Measurements from ENCODE around the gene ACAA2.

ACAA2 gene

GRCh38 chr18:49756135-49756534 lies 57.2 kb downstream of the ACAA2 start:
- H3K36me3 ChIP-seq (ENCODE audit: control insufficient read depth, insufficient read depth, low read length): no peaks in the 10 kb centered on the region
- peaks cover 9% of the 10 kb centered on the region for H3K4me1 ChIP-seq (ENCODE audit: control insufficient read depth, insufficient read depth, low read length)
- H3K9ac ChIP-seq (ENCODE audit: low read length): no peak overlapping the region
- H3K27me3 ChIP-seq (ENCODE audit: control insufficient read depth, insufficient read depth, low read length): peaks cover 2% of the 10 kb centered on the region
- H3K9me3 ChIP-seq (ENCODE audit: control insufficient read depth, low read length): no peaks in the 10 kb centered on the region
- H3K4me3 ChIP-seq (ENCODE audit: low read length): no peak overlapping the region

- Histone ChIP-seq H3K27me3 (ENCODE audit: control insufficient read depth, insufficient read depth, low read length) (peaks cover 2% of the 10 kb centered on the region), H3K36me3 (ENCODE audit: control insufficient read depth, insufficient read depth, low read length) (no peaks in the 10 kb centered on the region), H3K9ac (ENCODE audit: low read length) (no peak overlapping the region)
These were observed 57.8 kb downstream of the ACAA2 start for GRCh38 chr18:49755489-49755888.

GRCh38 chr18:49754866-49755265 lies 58.5 kb downstream of the ACAA2 start:
- H3K4me3 ChIP-seq (ENCODE audit: low read length): no peak overlapping the region

More at GRCh38 chr18:49755489-49755888, 57.8 kb downstream of the ACAA2 start:
- Histone ChIP-seq H3K4me1 (ENCODE audit: control insufficient read depth, insufficient read depth, low read length) (peaks cover 9% of the 10 kb centered on the region), H3K4me3 (ENCODE audit: low read length) (no peak overlapping the region), H3K9me3 (ENCODE audit: control insufficient read depth, low read length) (no peaks in the 10 kb centered on the region)

GRCh38 chr18:49753643-49754042 lies 59.7 kb downstream of the ACAA2 start:
- no peaks in the 10 kb centered on the region for H3K27me3 ChIP-seq (ENCODE audit: control insufficient read depth, insufficient read depth, low read length)

More at GRCh38 chr18:49754866-49755265, 58.5 kb downstream of the ACAA2 start:
- Histone ChIP-seq H3K4me1 (ENCODE audit: control insufficient read depth, insufficient read depth, low read length) (peaks cover 6% of the 10 kb centered on the region), H3K9me3 (ENCODE audit: control insufficient read depth, low read length) (no peaks in the 10 kb centered on the region), H3K36me3 (ENCODE audit: control insufficient read depth, insufficient read depth, low read length) (no peaks in the 10 kb centered on the region), H3K27me3 (ENCODE audit: control insufficient read depth, insufficient read depth, low read length) (no peaks in the 10 kb centered on the region), H3K9ac (ENCODE audit: low read length) (no peak overlapping the region)

GRCh38 chr18:49752095-49752457 lies 61.3 kb downstream of the ACAA2 start:
- H3K9me3 ChIP-seq (ENCODE audit: control insufficient read depth, low read length): no peaks in the 10 kb centered on the region
- no peaks in the 10 kb centered on the region for H3K4me1 ChIP-seq (ENCODE audit: control insufficient read depth, insufficient read depth, low read length)
- no peaks in the 10 kb centered on the region for H3K36me3 ChIP-seq (ENCODE audit: control insufficient read depth, insufficient read depth, low read length)
- no peaks in the 10 kb centered on the region for H3K27me3 ChIP-seq (ENCODE audit: control insufficient read depth, insufficient read depth, low read length)
- H3K4me3 ChIP-seq (ENCODE audit: low read length): no peak overlapping the region
- H3K9ac ChIP-seq (ENCODE audit: low read length): no peak overlapping the region

More at GRCh38 chr18:49753643-49754042, 59.7 kb downstream of the ACAA2 start:
- Histone ChIP-seq H3K9me3 (ENCODE audit: control insufficient read depth, low read length) (no peaks in the 10 kb centered on the region), H3K36me3 (ENCODE audit: control insufficient read depth, insufficient read depth, low read length) (no peaks in the 10 kb centered on the region), H3K4me1 (ENCODE audit: control insufficient read depth, insufficient read depth, low read length) (no peaks in the 10 kb centered on the region), H3K4me3 (ENCODE audit: low read length) (no peak overlapping the region), H3K9ac (ENCODE audit: low read length) (no peak overlapping the region)

GRCh38 chr18:49751427-49752094 lies 61.8 kb downstream of the ACAA2 start:
- Histone ChIP-seq H3K27me3 (ENCODE audit: control insufficient read depth, insufficient read depth, low read length) (no peaks in the 10 kb centered on the region), H3K36me3 (ENCODE audit: control insufficient read depth, insufficient read depth, low read length) (no peaks in the 10 kb centered on the region), H3K9ac (ENCODE audit: low read length) (no peak overlapping the region), H3K9me3 (ENCODE audit: control insufficient read depth, low read length) (no peaks in the 10 kb centered on the region), H3K4me1 (ENCODE audit: control insufficient read depth, insufficient read depth, low read length) (no peaks in the 10 kb centered on the region), H3K4me3 (ENCODE audit: low read length) (no peak overlapping the region)

- Histone ChIP-seq H3K9ac (ENCODE audit: low read length) (no peak overlapping the region), H3K4me1 (ENCODE audit: control insufficient read depth, insufficient read depth, low read length) (no peaks in the 10 kb centered on the region), H3K4me3 (ENCODE audit: low read length) (no peak overlapping the region), H3K9me3 (ENCODE audit: control insufficient read depth, low read length) (no peaks in the 10 kb centered on the region), H3K27me3 (ENCODE audit: control insufficient read depth, insufficient read depth, low read length) (no peaks in the 10 kb centered on the region), H3K36me3 (ENCODE audit: control insufficient read depth, insufficient read depth, low read length) (no peaks in the 10 kb centered on the region)
These were observed 63.8 kb downstream of the ACAA2 start for GRCh38 chr18:49749563-49749962.

GRCh38 chr18:49747876-49748275 lies 65.5 kb downstream of the ACAA2 start:
- no peak overlapping the region for H3K9ac ChIP-seq (ENCODE audit: low read length)
- H3K4me1 ChIP-seq (ENCODE audit: control insufficient read depth, insufficient read depth, low read length): no peaks in the 10 kb centered on the region
- H3K4me3 ChIP-seq (ENCODE audit: low read length): no peak overlapping the region
- H3K27me3 ChIP-seq (ENCODE audit: control insufficient read depth, insufficient read depth, low read length): no peaks in the 10 kb centered on the region
- H3K9me3 ChIP-seq (ENCODE audit: control insufficient read depth, low read length): no peaks in the 10 kb centered on the region
- no peaks in the 10 kb centered on the region for H3K36me3 ChIP-seq (ENCODE audit: control insufficient read depth, insufficient read depth, low read length)

GRCh38 chr18:49745045-49746014 lies 68.0 kb downstream of the ACAA2 start:
- no peak overlapping the region for H3K9ac ChIP-seq (ENCODE audit: low read length)
- no peak overlapping the region for H3K4me3 ChIP-seq (ENCODE audit: low read length)
- H3K27me3 ChIP-seq (ENCODE audit: control insufficient read depth, insufficient read depth, low read length): no peaks in the 10 kb centered on the region
- no peaks in the 10 kb centered on the region for H3K36me3 ChIP-seq (ENCODE audit: control insufficient read depth, insufficient read depth, low read length)
- no peaks in the 10 kb centered on the region for H3K9me3 ChIP-seq (ENCODE audit: control insufficient read depth, low read length)
- H3K4me1 ChIP-seq (ENCODE audit: control insufficient read depth, insufficient read depth, low read length): no peaks in the 10 kb centered on the region

GRCh38 chr18:49744376-49745008 lies 68.8 kb downstream of the ACAA2 start:
- no peak overlapping the region for H3K4me3 ChIP-seq (ENCODE audit: low read length)
- H3K27me3 ChIP-seq (ENCODE audit: control insufficient read depth, insufficient read depth, low read length): no peaks in the 10 kb centered on the region
- H3K9me3 ChIP-seq (ENCODE audit: control insufficient read depth, low read length): no peaks in the 10 kb centered on the region
- no peaks in the 10 kb centered on the region for H3K4me1 ChIP-seq (ENCODE audit: control insufficient read depth, insufficient read depth, low read length)
- no peak overlapping the region for H3K9ac ChIP-seq (ENCODE audit: low read length)
- H3K36me3 ChIP-seq (ENCODE audit: control insufficient read depth, insufficient read depth, low read length): no peaks in the 10 kb centered on the region

- Histone ChIP-seq H3K36me3 (ENCODE audit: control insufficient read depth, insufficient read depth, low read length) (no peaks in the 10 kb centered on the region), H3K4me3 (ENCODE audit: low read length) (no peak overlapping the region), H3K9me3 (ENCODE audit: control insufficient read depth, low read length) (no peaks in the 10 kb centered on the region)
These were observed 70.2 kb downstream of the ACAA2 start for GRCh38 chr18:49743117-49743567.

More at GRCh38 chr18:49743117-49743567, 70.2 kb downstream of the ACAA2 start:
- H3K9ac ChIP-seq (ENCODE audit: low read length): no peak overlapping the region
- no peaks in the 10 kb centered on the region for H3K4me1 ChIP-seq (ENCODE audit: control insufficient read depth, insufficient read depth, low read length)
- no peaks in the 10 kb centered on the region for H3K27me3 ChIP-seq (ENCODE audit: control insufficient read depth, insufficient read depth, low read length)
